Cardiac fibroblast (primary cell): ENCODE measurements around the gene CCKAR.

ENCODE experiments used
- DNase-seq, 2 donors: peaks; one replicate each; pipeline versions ENCODE4 v3.0.0 to v3.0.0-alpha.2; 2010; ENCODE audit warnings: low read depth in 2 of 2
- H3K4me3 ChIP-seq, 2 donors: replicated peaks in 1 of 2; 1 replicate in 1 of 2; 2 replicates in 1 of 2; pipeline ENCODE4 v1.5.1; 2011; ENCODE audit warnings: low read depth in 2 of 2, low read length in 2 of 2, mild to moderate bottlenecking in 2 of 2, moderate library complexity in 1 of 2
- CTCF ChIP-seq: IDR thresholded peaks from one replicate; pipeline ENCODE4 v1.5.1; 2011; ENCODE audit warnings: low read depth, mild to moderate bottlenecking, low read length, inconsistent platforms

The CCKAR gene

GRCh38 chr4:26463386-26463785 lies 26.9 kb downstream of the CCKAR start:
- no peak overlapping the region for H3K4me3 ChIP-seq
- no peak for TF ChIP-seq CTCF
- DNase-seq: no peak

- H3K4me3 ChIP-seq: no peak overlapping the region
- no peak for TF ChIP-seq CTCF
- no peak for DNase-seq
These were observed 27.4 kb downstream of the CCKAR start for GRCh38 chr4:26462874-26463273.

GRCh38 chr4:26459756-26460530 lies 30.3 kb downstream of the CCKAR start:
- DNase-seq: peak in 1 of 2 donors; percentile 28

GRCh38 chr4:26459054-26459755 lies 31.1 kb downstream of the CCKAR start:
- TF ChIP-seq CTCF: peak; percentile 61
- H3K4me3 ChIP-seq: no peak overlapping the region
- peak; percentile 83 for DNase-seq

More at GRCh38 chr4:26459756-26460530, 30.3 kb downstream of the CCKAR start:
- no peak overlapping the region for H3K4me3 ChIP-seq
- no peak for TF ChIP-seq CTCF

- DNase-seq: no peak
- TF ChIP-seq CTCF: no peak
- no peak overlapping the region for H3K4me3 ChIP-seq
These were observed 32.1 kb downstream of the CCKAR start for GRCh38 chr4:26458157-26458561.

- no peak overlapping the region for H3K4me3 ChIP-seq
- no peak for TF ChIP-seq CTCF
- no peak for DNase-seq
These were observed 32.9 kb downstream of the CCKAR start for GRCh38 chr4:26457412-26457811.
